MM.1S (cell line): ENCODE results near the gene TBCA.
A peak's percentile ranks its signal among the peaks of the same experiment; 100 is the strongest.

ENCODE experiments used
- DNase-seq: peaks from one replicate; pipeline ENCODE4 v3.0.0-alpha.2; 2015
- H2AFZ ChIP-seq: fragments of 300-600 bp; sonication (generic); 2 replicates; pipeline ENCODE4 v1.6.0; 2016; ENCODE audit warnings: antibody characterized with exemption, low read length
- H3F3A ChIP-seq: fragments of 300-600 bp; sonication (generic); 2 replicates; pipeline ENCODE4 v1.6.1; 2016; ENCODE audit warnings: mild to moderate bottlenecking, antibody characterized with exemption, low read length, moderate library complexity, mixed read lengths; ENCODE audit not compliant: insufficient read depth
- H3K27ac ChIP-seq: fragments of 300-600 bp; sonication (generic); 2 replicates; pipeline ENCODE4 v1.5.1; 2016; ENCODE audit warnings: mild to moderate bottlenecking, low read length
- H3K27me3 ChIP-seq: fragments of 300-600 bp; sonication (generic); replicated peaks from 2 replicates; pipeline ENCODE4 v1.6.0; 2016; ENCODE audit warnings: low read length; ENCODE audit not compliant: insufficient read depth
- H3K36me3 ChIP-seq: fragments of 300-600 bp; sonication (generic); replicated peaks from 2 replicates; pipeline ENCODE4 v1.6.1; 2016; ENCODE audit warnings: mild to moderate bottlenecking, low read length, mixed read lengths; ENCODE audit not compliant: insufficient read depth
- H3K4me1 ChIP-seq: fragments of 300-600 bp; sonication (generic); 2 replicates; pipeline ENCODE4 v1.6.1; 2016; ENCODE audit warnings: low read length, mixed read lengths
- H3K4me2 ChIP-seq: fragments of 300-600 bp; sonication (generic); 2 replicates; pipeline ENCODE4 v1.6.0; 2016; ENCODE audit warnings: low read depth, low read length
- H3K4me3 ChIP-seq: fragments of 300-600 bp; sonication (generic); 2 replicates; pipeline ENCODE4 v1.5.1; 2016; ENCODE audit warnings: low read length, mixed read lengths
- H3K79me2 ChIP-seq: fragments of 300-600 bp; sonication (generic); 2 replicates; pipeline ENCODE4 v1.6.1; 2016; ENCODE audit warnings: mixed run types, low read length, mixed read lengths
- H3K9ac ChIP-seq: fragments of 300-600 bp; sonication (generic); 2 replicates; pipeline ENCODE4 v1.6.1; 2016; ENCODE audit warnings: low read length, mixed read lengths
- H3K9me2 ChIP-seq: fragments of 300-600 bp; sonication (generic); replicated peaks from 2 replicates; pipeline ENCODE4 v1.6.1; 2016; ENCODE audit warnings: mild to moderate bottlenecking, low read length, mixed read lengths; ENCODE audit not compliant: insufficient read depth
- H3K9me3 ChIP-seq: fragments of 300-600 bp; sonication (generic); replicated peaks from 2 replicates; pipeline ENCODE4 v1.6.1; 2016; ENCODE audit warnings: mild to moderate bottlenecking, low read length, mixed read lengths; ENCODE audit not compliant: insufficient read depth
- H4K20me1 ChIP-seq: fragments of 300-600 bp; sonication (generic); 2 replicates; pipeline ENCODE4 v1.6.1; 2016; ENCODE audit warnings: mild to moderate bottlenecking, low read length, moderate library complexity, mixed read lengths; ENCODE audit not compliant: insufficient read depth
- CTCF ChIP-seq: fragments of 300-600 bp; sonication (generic); IDR thresholded peaks from 2 replicates; pipeline ENCODE4 v1.5.1; 2016; ENCODE audit warnings: antibody characterized with exemption, low read length, mixed read lengths
- EZH2 ChIP-seq: fragments of 300-600 bp; sonication (generic); optimal IDR thresholded peaks from 2 replicates; pipeline ENCODE3; 2017; ENCODE audit warnings: low read depth, mild to moderate bottlenecking, antibody characterized with exemption, low read length, mixed read lengths
- EZH2phosphoT487 ChIP-seq: fragments of 300-600 bp; sonication (generic); IDR thresholded peaks from 2 replicates; pipeline ENCODE4 v1.6.1; 2018; ENCODE audit warnings: antibody characterized with exemption, low read length

The TBCA gene

GRCh38 chr5:77774981-77775789 lies 954 bp downstream of the TBCA start:
- TF ChIP-seq CTCF (no peak), EZH2phosphoT487 (no peak), EZH2 (no peak)
- Histone ChIP-seq H3K9ac (peak overlapping the region; percentile 99), H3K4me1 (peaks cover 8% of the 10 kb centered on the region), H3K36me3 (no peaks in the 10 kb centered on the region; the same call in 1 of the 2 replicates), H3K9me3 (no peaks in the 10 kb centered on the region), H4K20me1 (0 out of 2 replicates have a peak, but pooled peaks cover 4% of the 10 kb centered on the region), H3K4me2 (peak overlapping the region; percentile 94), H3F3A (peaks cover 6% of the 10 kb centered on the region; the same call in 1 of the 2 replicates), H3K27me3 (no peaks in the 10 kb centered on the region), H3K9me2 (no peaks in the 10 kb centered on the region), H3K79me2 (peaks cover 58% of the 10 kb centered on the region), H2AFZ (peak overlapping the region; percentile 89), H3K4me3 (peak overlapping the region; percentile 97), H3K27ac (peak overlapping the region; percentile 92)
- DNase-seq, result no peak

DNA sequence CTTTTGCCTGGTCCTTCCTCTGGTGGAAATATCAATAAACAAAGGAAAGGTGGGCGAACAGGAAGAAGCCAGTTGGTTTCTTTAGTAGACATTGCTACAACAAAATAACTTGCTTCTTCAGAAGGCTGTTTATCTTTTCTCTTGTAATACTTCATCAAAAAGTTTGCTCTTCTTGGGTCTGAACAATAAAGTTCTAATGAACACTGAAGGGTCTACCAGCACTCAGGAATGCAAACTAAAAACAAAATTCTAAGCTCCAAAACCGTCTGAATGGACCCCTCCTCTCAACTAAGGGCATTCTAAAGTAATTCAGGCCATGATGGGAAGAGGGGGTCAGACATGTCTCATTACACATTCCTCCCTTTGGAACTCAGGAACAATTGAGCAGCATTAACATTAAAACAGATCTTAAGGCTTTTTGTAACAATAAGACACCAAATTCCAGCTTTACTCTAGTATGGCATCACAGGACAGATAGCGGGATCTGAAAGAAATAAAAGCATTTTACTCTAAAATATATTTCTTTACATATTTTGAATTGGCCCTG lies 2.3 kb downstream of the TBCA start:
- peaks cover 16% of the 10 kb centered on the region; the same call in 1 of the 2 replicates for H4K20me1 ChIP-seq
- H3K4me3 ChIP-seq, result no peak overlapping the region
- peaks cover 6% of the 10 kb centered on the region; the same call in 1 of the 2 replicates for H3F3A ChIP-seq
- peaks cover 72% of the 10 kb centered on the region for H3K79me2 ChIP-seq
- no peak overlapping the region for H3K27ac ChIP-seq
- TF ChIP-seq EZH2phosphoT487, result no peak
- TF ChIP-seq CTCF, result no peak
- TF ChIP-seq EZH2, result no peak
- no peak for DNase-seq
- H3K4me2 ChIP-seq, result 0 out of 2 replicates have a peak overlapping the region, but pooled peaks have one; percentile 94
- no peaks in the 10 kb centered on the region for H3K9me2 ChIP-seq
- no peaks in the 10 kb centered on the region for H3K9me3 ChIP-seq
- no peak overlapping the region for H3K9ac ChIP-seq
- no peak overlapping the region for H2AFZ ChIP-seq
- peaks cover 5% of the 10 kb centered on the region; the same call in 1 of the 2 replicates for H3K36me3 ChIP-seq
- peaks cover 8% of the 10 kb centered on the region for H3K4me1 ChIP-seq
- H3K27me3 ChIP-seq, result no peaks in the 10 kb centered on the region

- Histone ChIP-seq H3F3A (peaks cover 6% of the 10 kb centered on the region; the same call in 1 of the 2 replicates), H3K4me2 (no peak overlapping the region), H3K27ac (no peak overlapping the region), H3K36me3 (peaks cover 6% of the 10 kb centered on the region; the same call in 1 of the 2 replicates), H3K27me3 (no peaks in the 10 kb centered on the region), H3K79me2 (peaks cover 83% of the 10 kb centered on the region), H3K4me3 (no peak overlapping the region), H4K20me1 (peaks cover 18% of the 10 kb centered on the region; the same call in 1 of the 2 replicates), H3K4me1 (peaks cover 8% of the 10 kb centered on the region), H2AFZ (no peak overlapping the region), H3K9ac (no peak overlapping the region), H3K9me3 (no peaks in the 10 kb centered on the region), H3K9me2 (no peaks in the 10 kb centered on the region)
- TF ChIP-seq CTCF (no peak), EZH2 (no peak), EZH2phosphoT487 (no peak)
- no peak for DNase-seq
These were observed 3.4 kb downstream of the TBCA start for GRCh38 chr5:77772729-77773128.
